GM12878 (cell line): ENCODE measurements around the gene SERPINE1. TPM values are rescaled to one million over a fixed set of nuclear protein-coding genes. Genes with fewer than 3 reads are reported as not detected.

ENCODE experiments used
- ATAC-seq: fragments of 200-7000 bp; cut with Tn5 transposase; 3 replicates; pipeline ENCODE4 v1.9.1; 2020; ENCODE audit warnings: mild to moderate bottlenecking, moderate library complexity
- BruUV-seq: library from RNA; stranded (reverse); fragments of 400-500 nt; replicated peaks from 2 replicates; lab custom pipeline; 2021; lab: Mats Ljungman, UMichigan
- CTCF ChIA-PET: fragments of 300-600 bp; sonication (Branson Sonifier 250); formaldehyde crosslinking; extraction: SDS; loops from one replicate; lab custom pipeline; 2021; ENCODE audit warnings: inconsistent platforms; lab: Yijun Ruan, JAX
- POLR2A ChIA-PET: fragments of 350-600 bp; formaldehyde crosslinking; extraction: SDS; loops from one replicate; lab custom pipeline; 2021; ENCODE audit warnings: inconsistent platforms; lab: Charles Lee
- RAD21 ChIA-PET: fragments of 300-600 bp; sonication (Branson Sonifier 250); formaldehyde crosslinking; loops from one replicate; lab custom pipeline; 2023; ENCODE audit warnings: antibody characterized with exemption; ENCODE audit not compliant: unreplicated experiment; lab: Charles Lee
- SMC1A ChIA-PET: fragments of 300-600 bp; sonication (Branson Sonifier 250); formaldehyde crosslinking; loops from one replicate; lab custom pipeline; 2023; ENCODE audit not compliant: unreplicated experiment, uncharacterized antibody; lab: Charles Lee
- DNase-seq: peaks from one replicate; pipeline ENCODE4 v3.0.0-alpha.2; 2011; ENCODE audit warnings: low read depth, low spot score
- FAIRE-seq: peaks from 3 replicates; lab custom pipeline; 2011; peaks lifted over from hg19 to GRCh38; lab: Jason Lieb, UNC
- H2AFZ ChIP-seq: 2 replicates; pipeline ENCODE4 v1.6.0; 2011; ENCODE audit warnings: low read depth, low read length, control low read depth; ENCODE audit not compliant: control insufficient read depth
- H3K27ac ChIP-seq: 2 replicates; pipeline ENCODE4 v1.5.1; 2011; ENCODE audit warnings: control low read depth; ENCODE audit not compliant: control insufficient read depth, insufficient read depth
- H3K27me3 ChIP-seq, 2 experiments: replicated peaks in 1 of 2; 2 replicates each; pipeline versions ENCODE4 v1.6.0 to v1.6.1; 2011; ENCODE audit warnings: low read length in 1 of 2; ENCODE audit not compliant: control insufficient read depth in 2 of 2, insufficient read depth in 2 of 2
- H3K36me3 ChIP-seq, 2 experiments: 2 replicates each; pipeline ENCODE4 v1.5.1; 2011; ENCODE audit warnings: low read length in 1 of 2; ENCODE audit not compliant: control insufficient read depth in 2 of 2, insufficient read depth in 2 of 2
- H3K4me1 ChIP-seq: 2 replicates; pipeline ENCODE4 v1.6.1; 2011; ENCODE audit warnings: mild to moderate bottlenecking, low read length, moderate library complexity, mixed read lengths; ENCODE audit not compliant: control insufficient read depth, insufficient read depth
- H3K4me2 ChIP-seq: 2 replicates; pipeline ENCODE4 v1.6.0; 2011; ENCODE audit warnings: control low read depth; ENCODE audit not compliant: control insufficient read depth, insufficient read depth
- H3K4me3 ChIP-seq: fragments of 200-600 bp; sonication (generic); 2 replicates; pipeline ENCODE4 v1.5.1; 2016
- H3K79me2 ChIP-seq: 2 replicates; pipeline ENCODE4 v1.6.0; 2011; ENCODE audit warnings: low read length; ENCODE audit not compliant: control insufficient read depth, insufficient read depth
- H3K9ac ChIP-seq: 2 replicates; pipeline ENCODE4 v1.8.0; 2011; ENCODE audit warnings: low read length, control low read depth, mixed read lengths; ENCODE audit not compliant: control insufficient read depth, insufficient read depth
- H3K9me3 ChIP-seq: replicated peaks from 3 replicates; pipeline ENCODE4 v1.5.1; 2011; ENCODE audit warnings: mild to moderate bottlenecking, low read length; ENCODE audit not compliant: control insufficient read depth, insufficient read depth
- H4K20me1 ChIP-seq: 2 replicates; pipeline ENCODE4 v1.6.0; 2011; ENCODE audit not compliant: control insufficient read depth, insufficient read depth
- BHLHE40 ChIP-seq, 2 experiments: fragments of 450-650 bp in 1 of 2; IDR thresholded peaks; 2 replicates each; pipeline ENCODE4 v1.6.1; 2011 to 2017; ENCODE audit warnings: low read depth in 2 of 2, borderline replicate concordance in 1 of 2, improper control_type of control experiment in 1 of 2, low read length in 1 of 2, mild to moderate bottlenecking in 1 of 2
- ESRRA ChIP-seq: IDR thresholded peaks from 2 replicates; pipeline ENCODE4 v1.6.1; 2012; ENCODE audit warnings: mild to moderate bottlenecking, low read length, improper control_type of control experiment
- FOS ChIP-seq: IDR thresholded peaks from 3 replicates; pipeline ENCODE4 v1.6.1; 2011; ENCODE audit warnings: borderline replicate concordance; ENCODE audit not compliant: insufficient read length; ENCODE audit errors: extremely low read depth
- GATAD2B ChIP-seq: fragments of 450-650 bp; conservative IDR thresholded peaks from 2 replicates; pipeline ENCODE4 v1.6.1; 2017; ENCODE audit warnings: low read depth, mild to moderate bottlenecking, moderate library complexity
- IKZF1 ChIP-seq: fragments of 450-650 bp; conservative IDR thresholded peaks from 2 replicates; pipeline ENCODE4 v1.6.1; 2017; ENCODE audit warnings: antibody characterized with exemption, mild to moderate bottlenecking
- NBN ChIP-seq: fragments of 450-650 bp; IDR thresholded peaks from 2 replicates; pipeline ENCODE4 v1.6.1; 2016
- PKNOX1 ChIP-seq: fragments of 450-650 bp; IDR thresholded peaks from 2 replicates; pipeline ENCODE4 v1.6.1; 2016; ENCODE audit warnings: mild to moderate bottlenecking
- PML ChIP-seq: IDR thresholded peaks from 2 replicates; pipeline ENCODE4 v1.6.1; 2012; ENCODE audit warnings: low read length, inconsistent platforms
- POU2F2 ChIP-seq: IDR thresholded peaks from 3 replicates; pipeline ENCODE4 v1.6.1; 2011; ENCODE audit warnings: low read depth, mild to moderate bottlenecking, low read length, borderline replicate concordance
- RCOR1 ChIP-seq: conservative IDR thresholded peaks from 2 replicates; pipeline ENCODE4 v1.6.1; 2012; ENCODE audit warnings: low read depth, low read length, improper control_type of control experiment
- REST ChIP-seq: IDR thresholded peaks from 2 replicates; pipeline ENCODE4 v1.6.1; 2012; ENCODE audit warnings: mild to moderate bottlenecking, low read depth, low read length
- SKIL ChIP-seq: fragments of 450-650 bp; IDR thresholded peaks from 2 replicates; pipeline ENCODE4 v1.6.1; 2017; ENCODE audit warnings: mild to moderate bottlenecking, low read depth, inconsistent platforms; ENCODE audit not compliant: poor library complexity, severe bottlenecking
- SMAD5 ChIP-seq: IDR thresholded peaks from 2 replicates; pipeline ENCODE4 v1.6.1; 2016; ENCODE audit warnings: antibody characterized with exemption, low read depth
- SREBF2 ChIP-seq: IDR thresholded peaks from 2 replicates; pipeline ENCODE4 v1.6.1; 2012; ENCODE audit warnings: mild to moderate bottlenecking, low read length
- SRF ChIP-seq, 2 experiments: IDR thresholded peaks; 2 replicates each; pipeline ENCODE4 v1.6.1; 2011; ENCODE audit warnings: low read depth in 2 of 2, low read length in 2 of 2, mild to moderate bottlenecking in 1 of 2, moderate library complexity in 1 of 2
- SUZ12 ChIP-seq: fragments of 200-600 bp; sonication (generic); IDR thresholded peaks from one replicate; pipeline ENCODE4 v1.6.1; 2018; ENCODE audit warnings: antibody characterized with exemption, mild to moderate bottlenecking; ENCODE audit not compliant: unreplicated experiment
- WGBS: methylation state at CpG from one replicate; pipeline ENCODE4 v1.1.6; 2016; ENCODE audit warnings: low lambda C conversion rate; ENCODE audit not compliant: insufficient replicate concordance, insufficient coverage; ENCODE audit errors: missing lambda C conversion rate; 5-methylcytosine and 5-hydroxymethylcytosine counted together
- in situ Hi-C: fragments of 300-500 bp; cut with MboI; formaldehyde crosslinking; loops from 9 replicates; pipeline ENCODE4 v1.14.3; 2018; ENCODE audit warnings: mixed read lengths
- intact Hi-C: fragments of 100-400 bp; cut with micrococcal nuclease; formaldehyde crosslinking; loops from one replicate; pipeline ENCODE4 v1.14.2; 2022; ENCODE audit not compliant: unreplicated experiment
- polyA plus RNA-seq, 11 experiments: library from polyadenylated mRNA; depleted of rRNA in 4 of 11; unstranded in 6 of 11; stranded (reverse) in 5 of 11; fragments of >200 nt; fragmentation: Nextera tagmentation in 4 of 11; fragmentation: Illumina TruSeq in 1 of 11; extraction: Ambion mirVana in 4 of 11; extraction: Trizol in 1 of 11; gene quantifications; 1 replicate in 1 of 11; 2 replicates in 10 of 11; pipeline versions ENCODE4 v1.2.1 to v1.2.3, GENCODE V29; 2011 to 2016; ENCODE audit warnings: inconsistent platforms in 2 of 11, missing spikeins in 2 of 11, low read depth in 1 of 11
- total RNA-seq, 4 experiments: library from RNA; depleted of rRNA in 3 of 4; stranded (reverse); fragments of >200 nt in 3 of 4; fragmentation: Illumina TruSeq in 1 of 4; extraction: Trizol in 1 of 4; gene quantifications; 2 replicates each; pipeline versions ENCODE4 v1.2.1 to v1.2.3, GENCODE V29; 2013 to 2021

SERPINE1 gene
- total and polyA plus RNA-seq, 10 of the 15 experiments (the other 5 are each of a cell fraction or from before 2014, with no cell fraction given), result 0.20 to 2.4 (median 0.44) TPM

GRCh38 chr7:101077303-101078086 is 49.4 kb upstream of the SERPINE1 start:
- no peaks in the 10 kb centered on the region for H3K79me2 ChIP-seq
- ATAC-seq, result peak; percentile 99
- DNase-seq, result peak; percentile 49
- SMC1A ChIA-PET, result interaction anchor here (0.7 to 2.0 kb wide), 11 partner anchors 9 to 191 kb away, joined by 3 to 5 read pairs (median 3); partner anchors contain the start of genes ACHE and SERPINE1
- peak; percentile 80 for FAIRE-seq
- intact Hi-C loops (loop anchor here (1.0 kb wide), 1 partner anchor 183 kb away; no protein-coding TSS in a partner anchor), in situ Hi-C loops (no loop called here)
- RAD21 ChIA-PET, result interaction anchor here (0.5 to 2.8 kb wide), 10 partner anchors 15 to 205 kb away, joined by 3 to 9 read pairs (median 3); no protein-coding TSS in a partner anchor
- H3K4me1 ChIP-seq, result peaks cover 5% of the 10 kb centered on the region
- no peak overlapping the region for H3K27ac ChIP-seq
- 14% methylated on average over 13 of the region's 13 CpGs for whole genome bisulfite sequencing
- no peaks in the 10 kb centered on the region for H3K27me3 ChIP-seq
- H3K4me2 ChIP-seq, result 0 out of 2 replicates have a peak overlapping the region, but pooled peaks have one; percentile 48
- H4K20me1 ChIP-seq, result no peaks in the 10 kb centered on the region
- POLR2A ChIA-PET, result interaction anchor here (0.6 to 0.7 kb wide), 2 partner anchors 24 to 31 kb away, joined by 3 to 5 read pairs; no protein-coding TSS in a partner anchor
- H3K9me3 ChIP-seq, result no peaks in the 10 kb centered on the region
- BruUV-seq, result no TSS peak
- peak overlapping the region; percentile 12; the same call in 1 of the 2 replicates for H2AFZ ChIP-seq
- CTCF ChIA-PET, result interaction anchor here (0.6 to 2.1 kb wide), 33 partner anchors 9 to 230 kb away, joined by 3 to 14 read pairs (median 4); partner anchors contain the start of genes SLC12A9, TRIM56 and UFSP1
- H3K9ac ChIP-seq, result no peak overlapping the region
- H3K36me3 ChIP-seq, result no peaks in the 10 kb centered on the region
- H3K4me3 ChIP-seq, result no peak overlapping the region
- TF ChIP-seq PML, result no peak
- no peak for TF ChIP-seq SUZ12
- TF ChIP-seq POU2F2, result 0 out of 3 replicates have a peak, but pooled peaks have one; percentile 31
- TF ChIP-seq SMAD5, result no peak
- no peak for TF ChIP-seq FOS
- TF ChIP-seq GATAD2B, result peak; percentile 61; the same call in 1 of the 2 replicates
- TF ChIP-seq RCOR1, result no peak
- TF ChIP-seq IKZF1, result 0 out of 2 replicates have a peak, but pooled peaks have one; percentile 54
- no peak for TF ChIP-seq REST
- TF ChIP-seq ESRRA, result no peak
- TF ChIP-seq SRF (IDR thresholded peaks at IDR 0.05; ENCODE audit: low read depth in 2 of 2, low read length in 2 of 2), result no peak
- no peak for TF ChIP-seq SREBF2
- peak; percentile 90 for TF ChIP-seq PKNOX1
- TF ChIP-seq BHLHE40 (IDR thresholded peaks at IDR 0.05; ENCODE audit: borderline replicate concordance in 1 of 2, low read depth in 2 of 2, low read length in 1 of 2), result 0 out of 4 replicates have a peak, but pooled peaks of 1 of the 2 experiments have one; percentile 27
- peak; percentile 37 for TF ChIP-seq SKIL
- peak; percentile 68; the same call in 1 of the 2 replicates for TF ChIP-seq NBN
